ENCODE data around the gene ZMAT5. TPM values are rescaled to one million over a fixed set of nuclear protein-coding genes. Genes with fewer than 3 reads are reported as not detected.

Gene ZMAT5
- total and polyA plus RNA-seq, 10 of the 15 experiments (the other 5 are each of a cell fraction or from before 2014, with no cell fraction given) = 2.3 to 43.0 (median 21.9) TPM

DNA sequence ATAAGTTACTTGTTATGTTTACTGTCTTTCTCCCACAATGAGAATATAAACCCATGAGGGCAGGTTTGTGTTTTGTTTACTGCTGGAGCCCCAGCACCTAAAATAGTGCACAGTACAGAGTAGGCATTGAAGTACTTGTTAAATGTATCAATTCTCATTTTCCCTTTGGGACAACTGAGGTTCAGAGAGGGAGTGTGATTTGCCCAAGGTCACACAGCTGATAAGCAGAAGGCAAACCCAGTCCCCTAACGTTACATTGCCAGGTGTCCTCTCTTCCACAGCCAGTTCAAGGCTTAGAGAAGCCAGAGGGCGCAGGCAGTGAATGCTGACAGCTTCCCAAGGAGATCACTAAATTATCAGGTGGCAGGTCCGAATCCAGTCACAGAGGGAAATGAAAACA, 16.8 kb downstream of the ZMAT5 start:
- intact Hi-C loops (cut with micrococcal nuclease; ENCODE audit: unreplicated experiment) (no loop called here), in situ Hi-C loops (cut with MboI) (no loop called here)
- H3K4me2 ChIP-seq (ENCODE audit: control insufficient read depth, insufficient read depth) = no peak overlapping the region
- H3K27me3 ChIP-seq (replicated peaks in 1 of 2; ENCODE audit: control insufficient read depth in 2 of 2, insufficient read depth in 2 of 2, low read length in 1 of 2) = no peaks in the 10 kb centered on the region
- ChIA-PET RAD21 (ENCODE audit: unreplicated experiment) (no interaction called here), SMC1A (ENCODE audit: uncharacterized antibody, unreplicated experiment) (no interaction called here), CTCF (interaction anchor here (1.0 kb wide), 1 partner anchor 22 kb away, joined by 3 read pairs; no protein-coding TSS in a partner anchor), POLR2A (no interaction called here)
- no peaks in the 10 kb centered on the region; a peak in 2 of 4 replicates for H3K36me3 ChIP-seq (ENCODE audit: control insufficient read depth in 2 of 2, insufficient read depth in 2 of 2, low read length in 1 of 2)
- ATAC-seq (no peak), DNase-seq (ENCODE audit: low read depth, low spot score) (no peak), FAIRE-seq (no peak)
- no peak overlapping the region for H3K9ac ChIP-seq (ENCODE audit: control insufficient read depth, insufficient read depth, low read length)
- H3K4me1 ChIP-seq (ENCODE audit: control insufficient read depth, insufficient read depth, low read length) = no peaks in the 10 kb centered on the region
- 72% methylated on average over 3 of the region's 3 CpGs for WGBS (ENCODE audit: insufficient coverage, insufficient replicate concordance, low lambda C conversion rate, missing lambda C conversion rate)
- BruUV-seq (replicated peaks) = no TSS peak
- H4K20me1 ChIP-seq (ENCODE audit: control insufficient read depth, insufficient read depth) = no peaks in the 10 kb centered on the region
- no peaks in the 10 kb centered on the region for H3K79me2 ChIP-seq (ENCODE audit: control insufficient read depth, insufficient read depth, low read length)
- no peak overlapping the region for H3K27ac ChIP-seq (ENCODE audit: control insufficient read depth, insufficient read depth)
- H3K4me3 ChIP-seq = no peak overlapping the region
- H3K9me3 ChIP-seq (replicated peaks; ENCODE audit: control insufficient read depth, insufficient read depth, low read length) = no peaks in the 10 kb centered on the region; the same call in 1 of the 3 replicates
- H2AFZ ChIP-seq (ENCODE audit: control insufficient read depth, low read depth, low read length) = no peak overlapping the region
- TF ChIP-seq NFXL1 (IDR thresholded peaks at IDR 0.05; ENCODE audit: borderline replicate concordance) (no peak), DPF2 (IDR thresholded peaks at IDR 0.05) (no peak), FOS (IDR thresholded peaks at IDR 0.05; ENCODE audit: borderline replicate concordance, extremely low read depth, insufficient read length) (no peak), TARDBP (IDR thresholded peaks at IDR 0.05; ENCODE audit: borderline replicate concordance) (no peak), RUNX3 (IDR thresholded peaks at IDR 0.05; ENCODE audit: low read length) (no peak), BMI1 (IDR thresholded peaks at IDR 0.05; ENCODE audit: borderline replicate concordance) (no peak), TCF12 (IDR thresholded peaks at IDR 0.05; ENCODE audit: low read depth, low read length) (no peak), TCF3 (IDR thresholded peaks at IDR 0.05; ENCODE audit: borderline replicate concordance, insufficient read depth, low read depth, low read length) (no peak), WRNIP1 (IDR thresholded peaks at IDR 0.05; ENCODE audit: borderline replicate concordance, low read depth, low read length) (no peak), EED (IDR thresholded peaks at IDR 0.05; ENCODE audit: low read depth) (no peak), KAT2A (conservative IDR thresholded peaks at IDR 0.05; ENCODE audit: control insufficient read depth, low read depth, low read length) (no peak), CBX5 (IDR thresholded peaks at IDR 0.05; ENCODE audit: low read depth) (no peak), POLR2AphosphoS5 (IDR thresholded peaks at IDR 0.05; ENCODE audit: low read length) (no peak), JUND (IDR thresholded peaks at IDR 0.05; ENCODE audit: low read depth, low read length) (no peak), KDM1A (IDR thresholded peaks at IDR 0.05; ENCODE audit: borderline replicate concordance) (no peak)
- TF ChIP-seq, protein P1, sequence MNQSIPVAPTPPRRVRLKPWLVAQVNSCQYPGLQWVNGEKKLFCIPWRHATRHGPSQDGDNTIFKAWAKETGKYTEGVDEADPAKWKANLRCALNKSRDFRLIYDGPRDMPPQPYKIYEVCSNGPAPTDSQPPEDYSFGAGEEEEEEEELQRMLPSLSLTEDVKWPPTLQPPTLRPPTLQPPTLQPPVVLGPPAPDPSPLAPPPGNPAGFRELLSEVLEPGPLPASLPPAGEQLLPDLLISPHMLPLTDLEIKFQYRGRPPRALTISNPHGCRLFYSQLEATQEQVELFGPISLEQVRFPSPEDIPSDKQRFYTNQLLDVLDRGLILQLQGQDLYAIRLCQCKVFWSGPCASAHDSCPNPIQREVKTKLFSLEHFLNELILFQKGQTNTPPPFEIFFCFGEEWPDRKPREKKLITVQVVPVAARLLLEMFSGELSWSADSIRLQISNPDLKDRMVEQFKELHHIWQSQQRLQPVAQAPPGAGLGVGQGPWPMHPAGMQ (IDR thresholded peaks at IDR 0.05; ENCODE audit: borderline replicate concordance) = no peak
- TF ChIP-seq, protein P2, sequence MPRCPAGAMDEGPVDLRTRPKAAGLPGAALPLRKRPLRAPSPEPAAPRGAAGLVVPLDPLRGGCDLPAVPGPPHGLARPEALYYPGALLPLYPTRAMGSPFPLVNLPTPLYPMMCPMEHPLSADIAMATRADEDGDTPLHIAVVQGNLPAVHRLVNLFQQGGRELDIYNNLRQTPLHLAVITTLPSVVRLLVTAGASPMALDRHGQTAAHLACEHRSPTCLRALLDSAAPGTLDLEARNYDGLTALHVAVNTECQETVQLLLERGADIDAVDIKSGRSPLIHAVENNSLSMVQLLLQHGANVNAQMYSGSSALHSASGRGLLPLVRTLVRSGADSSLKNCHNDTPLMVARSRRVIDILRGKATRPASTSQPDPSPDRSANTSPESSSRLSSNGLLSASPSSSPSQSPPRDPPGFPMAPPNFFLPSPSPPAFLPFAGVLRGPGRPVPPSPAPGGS (IDR thresholded peaks at IDR 0.05; ENCODE audit: borderline replicate concordance, insufficient read depth, low read depth, low read length, poor library complexity, severe bottlenecking) = no peak
- TF ChIP-seq, protein P3, sequence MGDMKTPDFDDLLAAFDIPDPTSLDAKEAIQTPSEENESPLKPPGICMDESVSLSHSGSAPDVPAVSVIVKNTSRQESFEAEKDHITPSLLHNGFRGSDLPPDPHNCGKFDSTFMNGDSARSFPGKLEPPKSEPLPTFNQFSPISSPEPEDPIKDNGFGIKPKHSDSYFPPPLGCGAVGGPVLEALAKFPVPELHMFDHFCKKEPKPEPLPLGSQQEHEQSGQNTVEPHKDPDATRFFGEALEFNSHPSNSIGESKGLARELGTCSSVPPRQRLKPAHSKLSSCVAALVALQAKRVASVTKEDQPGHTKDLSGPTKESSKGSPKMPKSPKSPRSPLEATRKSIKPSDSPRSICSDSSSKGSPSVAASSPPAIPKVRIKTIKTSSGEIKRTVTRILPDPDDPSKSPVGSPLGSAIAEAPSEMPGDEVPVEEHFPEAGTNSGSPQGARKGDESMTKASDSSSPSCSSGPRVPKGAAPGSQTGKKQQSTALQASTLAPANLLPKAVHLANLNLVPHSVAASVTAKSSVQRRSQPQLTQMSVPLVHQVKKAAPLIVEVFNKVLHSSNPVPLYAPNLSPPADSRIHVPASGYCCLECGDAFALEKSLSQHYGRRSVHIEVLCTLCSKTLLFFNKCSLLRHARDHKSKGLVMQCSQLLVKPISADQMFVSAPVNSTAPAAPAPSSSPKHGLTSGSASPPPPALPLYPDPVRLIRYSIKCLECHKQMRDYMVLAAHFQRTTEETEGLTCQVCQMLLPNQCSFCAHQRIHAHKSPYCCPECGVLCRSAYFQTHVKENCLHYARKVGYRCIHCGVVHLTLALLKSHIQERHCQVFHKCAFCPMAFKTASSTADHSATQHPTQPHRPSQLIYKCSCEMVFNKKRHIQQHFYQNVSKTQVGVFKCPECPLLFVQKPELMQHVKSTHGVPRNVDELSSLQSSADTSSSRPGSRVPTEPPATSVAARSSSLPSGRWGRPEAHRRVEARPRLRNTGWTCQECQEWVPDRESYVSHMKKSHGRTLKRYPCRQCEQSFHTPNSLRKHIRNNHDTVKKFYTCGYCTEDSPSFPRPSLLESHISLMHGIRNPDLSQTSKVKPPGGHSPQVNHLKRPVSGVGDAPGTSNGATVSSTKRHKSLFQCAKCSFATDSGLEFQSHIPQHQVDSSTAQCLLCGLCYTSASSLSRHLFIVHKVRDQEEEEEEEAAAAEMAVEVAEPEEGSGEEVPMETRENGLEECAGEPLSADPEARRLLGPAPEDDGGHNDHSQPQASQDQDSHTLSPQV (IDR thresholded peaks at IDR 0.05) = no peak

Data from GM12878 (cell line).